Vagina (tissue), 2 donors: ENCODE results near the gene PPP1R13B. TPM values are rescaled to one million over a fixed set of nuclear protein-coding genes. Genes with fewer than 3 reads are reported as not detected.

ENCODE experiments used
- DNase-seq, 2 donors: peaks; one replicate each; pipeline ENCODE4 v3.0.0-alpha.2; 2017; ENCODE audit errors: extremely low spot score in 2 of 2
- H3K27ac ChIP-seq: fragments of 200-600 bp; sonication (generic); one replicate; pipeline ENCODE4 v1.5.1; 2019
- H3K27me3 ChIP-seq: fragments of 200-600 bp; sonication (generic); one replicate; pipeline ENCODE4 v1.5.1; 2019
- H3K36me3 ChIP-seq, 2 donors: fragments of 200-600 bp; sonication (generic); one replicate each; pipeline ENCODE4 v1.5.1; 2017 to 2019
- H3K4me1 ChIP-seq: fragments of 200-600 bp; sonication (generic); one replicate; pipeline ENCODE4 v1.5.1; 2019
- H3K4me3 ChIP-seq, 2 donors: fragments of 200-600 bp; sonication (generic); 1 replicate in 1 of 2; 2 replicates in 1 of 2; pipeline ENCODE4 v1.5.1; 2016 to 2019
- H3K9me3 ChIP-seq: fragments of 200-600 bp; sonication (generic); one replicate; pipeline ENCODE4 v1.5.1; 2019
- CTCF ChIP-seq, 3 experiments: fragments of 450-650 bp in 2 of 3; fragments of 200-600 bp in 1 of 3; sonication (generic) in 1 of 3; IDR thresholded peaks; one replicate each; pipeline ENCODE4 v1.5.1; 2017 to 2019; ENCODE audit warnings: antibody characterized with exemption in 3 of 3, mild to moderate bottlenecking in 2 of 3, moderate library complexity in 2 of 3
- POLR2A ChIP-seq, 2 donors: fragments of 450-650 bp; IDR thresholded peaks; one replicate each; pipeline ENCODE4 v1.6.1; 2017; ENCODE audit warnings: antibody characterized with exemption in 2 of 2, mild to moderate bottlenecking in 2 of 2, moderate library complexity in 2 of 2
- POLR2AphosphoS5 ChIP-seq, 2 donors: sonication (generic); formaldehyde crosslinking; IDR thresholded peaks; one replicate each; pipeline ENCODE4 v1.9.0; 2017; ENCODE audit warnings: antibody characterized with exemption in 2 of 2, mild to moderate bottlenecking in 2 of 2, low read depth in 1 of 2; ENCODE audit not compliant: insufficient read depth in 1 of 2
- intact Hi-C: fragments of 100-400 bp; cut with DNase I; formaldehyde crosslinking; loops from one replicate; pipeline ENCODE4 v1.15.1; 2023
- total RNA-seq: library from RNA; depleted of rRNA; stranded (reverse); fragments of >200 nt; gene quantifications from one replicate; pipeline ENCODE4 v1.2.3, GENCODE V29; 2016

Gene PPP1R13B
- total RNA-seq, 1 donor from 2014 or later = 34.1 TPM

- no peaks in the 10 kb centered on the region for H3K4me1 ChIP-seq
- H3K9me3 ChIP-seq = no peaks in the 10 kb centered on the region
- no peak for DNase-seq
- no peak for TF ChIP-seq POLR2A (IDR thresholded peaks at IDR 0.05)
- no peak for TF ChIP-seq POLR2AphosphoS5 (IDR thresholded peaks at IDR 0.05; ENCODE audit: insufficient read depth in 1 of 2, low read depth in 1 of 2)
- no peak for TF ChIP-seq CTCF (IDR thresholded peaks at IDR 0.05)
- intact Hi-C loops = no loop called here
- no peak overlapping the region for H3K4me3 ChIP-seq
- no peaks in the 10 kb centered on the region for H3K36me3 ChIP-seq
- no peaks in the 10 kb centered on the region for H3K27me3 ChIP-seq
- no peak overlapping the region for H3K27ac ChIP-seq
Observed at GRCh38 chr14:103862393-103862782, 15.0 kb upstream of the PPP1R13B start.

GRCh38 chr14:103861413-103862392, 14.3 kb upstream of the PPP1R13B start:
- H3K4me1 ChIP-seq = no peaks in the 10 kb centered on the region
- no peaks in the 10 kb centered on the region for H3K27me3 ChIP-seq
- no peak overlapping the region for H3K4me3 ChIP-seq
- intact Hi-C loops = no loop called here
- H3K27ac ChIP-seq = no peak overlapping the region
- no peaks in the 10 kb centered on the region for H3K36me3 ChIP-seq
- TF ChIP-seq CTCF (IDR thresholded peaks at IDR 0.05) (no peak), POLR2A (IDR thresholded peaks at IDR 0.05) (no peak), POLR2AphosphoS5 (IDR thresholded peaks at IDR 0.05; ENCODE audit: insufficient read depth in 1 of 2, low read depth in 1 of 2) (no peak)
- DNase-seq = peak in 1 of 2 donors; percentile 83
- H3K9me3 ChIP-seq = no peaks in the 10 kb centered on the region

GRCh38 chr14:103859416-103860202, 12.2 kb upstream of the PPP1R13B start:
- intact Hi-C loops = no loop called here
- H3K4me3 ChIP-seq = no peak overlapping the region
- no peak overlapping the region for H3K27ac ChIP-seq
- no peaks in the 10 kb centered on the region for H3K36me3 ChIP-seq
- TF ChIP-seq POLR2AphosphoS5 (IDR thresholded peaks at IDR 0.05; ENCODE audit: insufficient read depth in 1 of 2, low read depth in 1 of 2) (no peak), CTCF (IDR thresholded peaks at IDR 0.05) (no peak), POLR2A (IDR thresholded peaks at IDR 0.05) (no peak)
- H3K9me3 ChIP-seq = no peaks in the 10 kb centered on the region
- H3K4me1 ChIP-seq = peaks cover 17% of the 10 kb centered on the region
- H3K27me3 ChIP-seq = no peaks in the 10 kb centered on the region
- DNase-seq = no peak

- H3K36me3 ChIP-seq = no peaks in the 10 kb centered on the region
- H3K9me3 ChIP-seq = no peaks in the 10 kb centered on the region
- no peak overlapping the region for H3K4me3 ChIP-seq
- no peak for DNase-seq
- H3K27me3 ChIP-seq = no peaks in the 10 kb centered on the region
- TF ChIP-seq POLR2AphosphoS5 (IDR thresholded peaks at IDR 0.05; ENCODE audit: insufficient read depth in 1 of 2, low read depth in 1 of 2) (no peak), CTCF (IDR thresholded peaks at IDR 0.05) (no peak), POLR2A (IDR thresholded peaks at IDR 0.05) (no peak)
- intact Hi-C loops = no loop called here
- H3K27ac ChIP-seq = no peak overlapping the region
- H3K4me1 ChIP-seq = peaks cover 17% of the 10 kb centered on the region
Observed at GRCh38 chr14:103858063-103858781, 10.8 kb upstream of the PPP1R13B start.
